Glutamatergic neuron (in vitro differentiated cells): ENCODE data around the gene METTL21C. TPM values are rescaled to one million over a fixed set of nuclear protein-coding genes. Genes with fewer than 3 reads are reported as not detected.
A peak's percentile ranks its signal among the peaks of the same experiment; 100 is the strongest.

Source experiments
- DNase-seq: peaks from one replicate; pipeline ENCODE4 v3.0.0; 2022
- H3K27ac Mint-ChIP-seq: one replicate; pipeline ENCODE4 v1.8.0; 2020; ENCODE audit warnings: mild to moderate bottlenecking, mixed read lengths, inconsistent platforms; ENCODE audit not compliant: unreplicated experiment
- H3K27me3 Mint-ChIP-seq: one replicate; pipeline ENCODE4 v1.8.0; 2020; ENCODE audit warnings: mild to moderate bottlenecking, moderate library complexity, mixed read lengths, inconsistent platforms; ENCODE audit not compliant: unreplicated experiment
- H3K36me3 Mint-ChIP-seq: one replicate; pipeline ENCODE4 v1.8.0; 2020; ENCODE audit warnings: mild to moderate bottlenecking, mixed read lengths, inconsistent platforms; ENCODE audit not compliant: unreplicated experiment
- H3K4me1 Mint-ChIP-seq: one replicate; pipeline ENCODE4 v1.8.0; 2020; ENCODE audit warnings: mild to moderate bottlenecking, low read depth, mixed read lengths, inconsistent platforms; ENCODE audit not compliant: unreplicated experiment
- H3K4me3 Mint-ChIP-seq: one replicate; pipeline ENCODE4 v1.8.0; 2020; ENCODE audit warnings: mild to moderate bottlenecking, mixed read lengths, inconsistent platforms; ENCODE audit not compliant: unreplicated experiment
- H3K9me3 Mint-ChIP-seq: one replicate; pipeline ENCODE4 v1.8.0; 2020; ENCODE audit warnings: mild to moderate bottlenecking, moderate library complexity, mixed read lengths, inconsistent platforms; ENCODE audit not compliant: unreplicated experiment
- CTCF ChIP-seq: fragments of 200-600 bp; sonication (generic); IDR thresholded peaks from one replicate; pipeline ENCODE4 v1.5.0; 2021; ENCODE audit not compliant: partially characterized antibody, unreplicated experiment
- total RNA-seq: library from RNA; stranded (reverse); fragmentation: NEBNext Ultra II Directional; extraction: Animal tissue kit (Norgen Biotek cat#: 25700); gene quantifications from one replicate; pipeline ENCODE4 v1.2.1, GENCODE V29; 2021; ENCODE audit not compliant: unreplicated experiment

Gene METTL21C
- total RNA-seq, 1 donor from 2014 or later, result not detected

DNA sequence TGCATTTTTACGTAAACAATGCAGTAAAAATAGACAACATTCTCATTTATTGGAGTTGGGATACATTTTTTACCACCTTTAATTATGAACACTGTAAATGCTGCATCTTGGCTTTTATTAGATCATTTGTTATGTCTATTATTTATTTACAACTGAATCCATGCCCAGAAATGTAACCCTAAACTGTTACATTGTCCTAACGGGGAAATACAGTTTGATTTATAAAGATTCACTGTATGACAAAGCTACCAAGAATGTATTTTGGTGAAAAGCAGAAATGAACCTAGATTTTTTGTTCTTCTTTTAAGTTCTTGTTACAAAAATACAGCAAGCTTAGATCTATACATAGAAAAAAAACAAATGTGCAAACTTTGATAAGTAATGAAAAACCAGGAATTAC is 1.1 kb downstream of the METTL21C start:
- Mint-ChIP-seq H3K4me3 (no peak overlapping the region), H3K9me3 (peaks cover 1% of the 10 kb centered on the region), H3K27ac (no peak overlapping the region), H3K27me3 (peaks cover 2% of the 10 kb centered on the region), H3K36me3 (peaks cover 6% of the 10 kb centered on the region), H3K4me1 (peaks cover 11% of the 10 kb centered on the region)
- DNase-seq, result no peak
- TF ChIP-seq CTCF, result no peak

DNA sequence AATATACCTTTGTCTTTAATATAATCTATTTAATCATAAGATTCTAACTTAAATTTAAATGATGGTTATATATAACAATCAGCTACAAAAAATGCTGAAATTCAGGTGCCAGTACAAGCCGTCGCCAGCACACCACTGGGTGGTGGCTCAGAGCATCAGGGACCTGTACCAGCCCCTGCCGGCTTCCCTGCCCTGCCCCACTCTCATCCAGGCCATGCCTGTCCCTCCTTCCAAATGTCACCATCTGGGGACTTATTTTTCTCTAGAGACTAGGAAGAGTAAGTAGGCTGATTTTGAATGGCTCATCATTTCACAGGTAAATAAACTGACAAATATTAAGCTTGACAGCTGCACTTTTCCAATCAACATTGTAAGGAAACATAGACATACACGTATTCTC is 1.6 kb downstream of the METTL21C start:
- Mint-ChIP-seq H3K27me3 (peaks cover 2% of the 10 kb centered on the region), H3K4me3 (no peak overlapping the region), H3K27ac (no peak overlapping the region), H3K9me3 (peaks cover under 1% of the 10 kb centered on the region), H3K36me3 (peaks cover 2% of the 10 kb centered on the region), H3K4me1 (peaks cover 11% of the 10 kb centered on the region)
- no peak for DNase-seq
- TF ChIP-seq CTCF, result no peak

- no peak for TF ChIP-seq CTCF
- no peaks in the 10 kb centered on the region for H3K9me3 Mint-ChIP-seq
Observed at GRCh38 chr13:102692491-102692826, 2.4 kb downstream of the METTL21C start.

GRCh38 chr13:102690883-102691282 is 4.0 kb downstream of the METTL21C start:
- peaks cover 2% of the 10 kb centered on the region for H3K27me3 Mint-ChIP-seq
- peaks cover 11% of the 10 kb centered on the region for H3K4me1 Mint-ChIP-seq
- H3K9me3 Mint-ChIP-seq, result no peaks in the 10 kb centered on the region
- no peak overlapping the region for H3K4me3 Mint-ChIP-seq
- H3K27ac Mint-ChIP-seq, result no peak overlapping the region
- no peak for TF ChIP-seq CTCF
- no peak for DNase-seq
- no peaks in the 10 kb centered on the region for H3K36me3 Mint-ChIP-seq

More at GRCh38 chr13:102692491-102692826, 2.4 kb downstream of the METTL21C start:
- Mint-ChIP-seq H3K27ac (no peak overlapping the region), H3K27me3 (peaks cover 2% of the 10 kb centered on the region), H3K36me3 (no peaks in the 10 kb centered on the region), H3K4me3 (no peak overlapping the region), H3K4me1 (peaks cover 11% of the 10 kb centered on the region)
- no peak for DNase-seq

DNA sequence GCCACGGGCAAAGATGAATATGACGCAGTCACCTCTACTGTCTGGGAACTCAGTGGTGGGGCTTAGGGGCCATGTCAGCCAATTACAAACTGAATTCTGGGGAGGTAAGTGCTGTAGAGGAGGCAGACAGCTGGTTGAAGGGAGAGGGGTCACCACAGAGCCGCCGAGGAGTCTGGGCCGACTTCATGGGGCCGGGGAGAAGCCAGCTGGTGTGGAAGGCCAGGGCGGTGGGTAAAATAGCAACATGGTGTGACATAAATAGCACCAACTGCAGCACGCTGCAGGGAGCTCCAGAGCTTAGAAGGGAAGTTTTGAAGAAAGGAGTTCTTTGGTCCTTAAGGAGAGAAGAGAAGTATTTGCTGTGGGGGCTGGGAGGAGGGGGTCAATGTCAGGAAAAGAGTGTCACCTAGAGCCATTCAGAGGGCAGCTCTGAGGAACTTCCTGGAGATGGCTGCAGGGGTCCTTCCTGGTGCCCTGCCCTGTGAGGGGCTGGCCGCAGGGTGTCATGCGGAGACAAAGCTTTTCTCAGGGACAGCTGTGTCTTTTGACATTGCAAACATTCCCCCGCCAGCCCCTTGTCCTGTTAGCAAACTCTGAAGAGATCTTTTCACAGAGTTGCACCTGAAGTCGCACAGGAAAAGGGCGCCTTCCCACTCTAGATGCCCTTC is 6.4 kb downstream of the METTL21C start:
- Mint-ChIP-seq H3K27ac (peak overlapping the region; percentile 46), H3K27me3 (peaks cover 2% of the 10 kb centered on the region), H3K9me3 (no peaks in the 10 kb centered on the region), H3K36me3 (no peaks in the 10 kb centered on the region), H3K4me1 (peaks cover 7% of the 10 kb centered on the region), H3K4me3 (no peak overlapping the region)
- no peak for DNase-seq
- TF ChIP-seq CTCF, result no peak
